ENCODE data around the gene GTPBP8. TPM values are rescaled to one million over a fixed set of nuclear protein-coding genes. Genes with fewer than 3 reads are reported as not detected.

Gene GTPBP8
- total RNA-seq, 2 donors from 2014 or later = 12.4 to 18.7 TPM

DNA sequence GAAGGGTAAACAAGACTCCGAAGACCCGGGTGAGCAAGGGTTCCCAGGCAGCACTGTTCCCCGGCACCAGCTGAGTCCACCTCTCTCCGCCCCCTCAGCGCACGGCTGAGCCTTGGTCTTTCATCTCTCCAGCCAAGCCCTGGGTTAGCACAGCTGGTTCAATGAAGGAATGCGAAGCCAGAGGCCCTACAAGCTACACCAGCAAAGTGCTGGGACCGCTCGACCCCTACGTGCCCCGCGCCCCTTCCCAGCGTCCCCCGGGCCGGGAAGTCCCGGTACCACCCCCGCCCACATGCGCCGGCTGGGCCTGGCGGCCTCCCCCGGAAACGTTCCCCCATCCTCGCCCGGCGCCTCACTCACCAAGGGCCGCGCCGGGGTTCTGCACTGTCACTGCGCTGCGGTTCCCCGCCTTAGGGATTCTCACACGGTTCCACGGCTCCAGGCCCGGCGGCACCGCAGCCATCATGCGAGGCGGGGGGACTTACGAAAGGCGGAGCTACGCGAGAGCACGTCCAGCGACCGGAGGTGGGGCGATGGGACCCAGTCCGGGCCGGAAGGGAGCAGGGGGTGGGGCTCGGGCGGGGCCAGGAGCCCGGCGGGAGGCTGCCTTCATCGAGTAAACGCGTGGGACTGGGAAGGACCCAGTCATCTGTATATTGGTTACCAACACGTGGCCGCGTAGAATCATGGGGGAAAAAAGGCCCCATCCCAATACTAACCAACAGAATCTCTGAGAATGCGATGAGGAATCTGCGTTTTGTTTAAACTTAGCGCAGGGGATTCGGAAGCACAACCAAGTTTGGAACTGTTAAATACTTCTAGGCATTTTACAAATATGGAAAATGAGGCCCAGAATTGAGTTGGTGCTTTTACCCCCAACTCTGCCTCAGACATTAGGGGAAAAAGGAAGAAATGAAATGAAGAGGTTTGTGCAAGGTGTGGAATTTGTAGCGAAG, 28.7 kb downstream of the GTPBP8 start:
- H3K36me3 ChIP-seq = no peaks in the 10 kb centered on the region
- 3% methylated on average over 51 of the region's 63 CpGs for WGBS
- TF ChIP-seq, protein P1, sequence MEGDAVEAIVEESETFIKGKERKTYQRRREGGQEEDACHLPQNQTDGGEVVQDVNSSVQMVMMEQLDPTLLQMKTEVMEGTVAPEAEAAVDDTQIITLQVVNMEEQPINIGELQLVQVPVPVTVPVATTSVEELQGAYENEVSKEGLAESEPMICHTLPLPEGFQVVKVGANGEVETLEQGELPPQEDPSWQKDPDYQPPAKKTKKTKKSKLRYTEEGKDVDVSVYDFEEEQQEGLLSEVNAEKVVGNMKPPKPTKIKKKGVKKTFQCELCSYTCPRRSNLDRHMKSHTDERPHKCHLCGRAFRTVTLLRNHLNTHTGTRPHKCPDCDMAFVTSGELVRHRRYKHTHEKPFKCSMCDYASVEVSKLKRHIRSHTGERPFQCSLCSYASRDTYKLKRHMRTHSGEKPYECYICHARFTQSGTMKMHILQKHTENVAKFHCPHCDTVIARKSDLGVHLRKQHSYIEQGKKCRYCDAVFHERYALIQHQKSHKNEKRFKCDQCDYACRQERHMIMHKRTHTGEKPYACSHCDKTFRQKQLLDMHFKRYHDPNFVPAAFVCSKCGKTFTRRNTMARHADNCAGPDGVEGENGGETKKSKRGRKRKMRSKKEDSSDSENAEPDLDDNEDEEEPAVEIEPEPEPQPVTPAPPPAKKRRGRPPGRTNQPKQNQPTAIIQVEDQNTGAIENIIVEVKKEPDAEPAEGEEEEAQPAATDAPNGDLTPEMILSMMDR (IDR thresholded peaks at IDR 0.05) = peak in 1 of 4 experiments; percentile 19
- TF ChIP-seq POLR2AphosphoS5 (IDR thresholded peaks at IDR 0.05) (peak; percentile 77), POLR2A (IDR thresholded peaks at IDR 0.05) (peak; percentile 62)
- no peaks in the 10 kb centered on the region for H3K4me1 ChIP-seq (replicated peaks)
- intact Hi-C loops (cut with DNase I) = no loop called here
- peak overlapping the region; percentile 89 to 92 for H3K27ac ChIP-seq
- no peaks in the 10 kb centered on the region for H3K27me3 ChIP-seq (replicated peaks; ENCODE audit: insufficient read depth)
- peak; percentile 87 for DNase-seq (ENCODE audit: low spot score)
- peak overlapping the region; percentile 62 to 83 for H3K4me3 ChIP-seq
- no peaks in the 10 kb centered on the region for H3K9me3 ChIP-seq

DNA sequence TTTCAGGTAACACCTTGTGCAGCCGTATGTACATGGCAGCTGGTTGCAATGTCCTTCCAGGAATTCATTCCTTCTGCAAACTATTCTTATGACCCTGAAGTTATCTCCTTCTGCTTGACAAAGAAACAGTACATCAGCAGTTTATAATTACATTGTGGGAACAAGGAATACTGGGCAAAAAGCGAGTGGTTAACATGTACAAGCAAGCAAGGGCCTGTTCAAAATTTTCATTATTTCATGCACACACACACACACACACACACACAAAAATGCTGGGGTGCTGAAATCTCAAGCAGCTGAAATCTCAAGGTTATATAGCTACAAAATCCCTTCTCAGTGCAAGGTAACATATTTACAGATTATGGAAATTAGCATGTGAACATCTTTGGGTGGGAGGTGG, 30.7 kb downstream of the GTPBP8 start:
- no peaks in the 10 kb centered on the region for H3K4me1 ChIP-seq (replicated peaks)
- intact Hi-C loops (cut with DNase I) = no loop called here
- no peaks in the 10 kb centered on the region for H3K27me3 ChIP-seq (replicated peaks; ENCODE audit: insufficient read depth)
- DNase-seq (ENCODE audit: low spot score) = no peak
- no peak overlapping the region for H3K27ac ChIP-seq
- no peaks in the 10 kb centered on the region for H3K9me3 ChIP-seq
- H3K36me3 ChIP-seq = no peaks in the 10 kb centered on the region
- no peak overlapping the region for H3K4me3 ChIP-seq
- WGBS = 48% methylated on average over 2 of the region's 2 CpGs
- TF ChIP-seq POLR2A (IDR thresholded peaks at IDR 0.05) (no peak), POLR2AphosphoS5 (IDR thresholded peaks at IDR 0.05) (no peak)
- TF ChIP-seq, protein P1 (IDR thresholded peaks at IDR 0.05) = no peak

DNA sequence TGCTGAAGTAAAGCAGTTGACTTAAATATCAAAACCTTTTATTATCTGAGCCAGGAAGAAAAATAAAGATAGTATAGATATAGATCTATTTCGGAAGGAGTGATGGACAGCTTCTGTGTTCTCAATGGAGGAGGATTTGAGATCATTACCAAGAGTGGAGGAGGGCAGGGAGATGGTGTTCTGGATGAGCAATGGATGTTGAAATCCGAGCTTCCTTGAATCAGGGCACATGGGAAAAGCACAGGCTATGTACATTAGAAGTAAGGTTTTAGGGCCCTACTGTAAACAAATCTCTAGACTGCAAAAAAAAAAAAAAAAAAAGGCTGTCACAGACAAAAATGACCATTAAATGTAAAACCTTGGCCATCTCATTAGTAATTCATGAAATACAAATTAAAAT, 43.2 kb downstream of the GTPBP8 start:
- no peaks in the 10 kb centered on the region for H3K36me3 ChIP-seq
- no peak for TF ChIP-seq POLR2AphosphoS5 (IDR thresholded peaks at IDR 0.05)
- TF ChIP-seq, protein P1 (IDR thresholded peaks at IDR 0.05) = no peak
- no peak for TF ChIP-seq POLR2A (IDR thresholded peaks at IDR 0.05)
- H3K9me3 ChIP-seq = no peaks in the 10 kb centered on the region
- no peaks in the 10 kb centered on the region for H3K27me3 ChIP-seq (replicated peaks; ENCODE audit: insufficient read depth)
- no peak overlapping the region for H3K27ac ChIP-seq
- 64% methylated on average over 2 of the region's 2 CpGs for WGBS
- DNase-seq (ENCODE audit: low spot score) = no peak
- intact Hi-C loops (cut with DNase I) = no loop called here
- no peaks in the 10 kb centered on the region for H3K4me1 ChIP-seq (replicated peaks)
- no peak overlapping the region for H3K4me3 ChIP-seq

DNA sequence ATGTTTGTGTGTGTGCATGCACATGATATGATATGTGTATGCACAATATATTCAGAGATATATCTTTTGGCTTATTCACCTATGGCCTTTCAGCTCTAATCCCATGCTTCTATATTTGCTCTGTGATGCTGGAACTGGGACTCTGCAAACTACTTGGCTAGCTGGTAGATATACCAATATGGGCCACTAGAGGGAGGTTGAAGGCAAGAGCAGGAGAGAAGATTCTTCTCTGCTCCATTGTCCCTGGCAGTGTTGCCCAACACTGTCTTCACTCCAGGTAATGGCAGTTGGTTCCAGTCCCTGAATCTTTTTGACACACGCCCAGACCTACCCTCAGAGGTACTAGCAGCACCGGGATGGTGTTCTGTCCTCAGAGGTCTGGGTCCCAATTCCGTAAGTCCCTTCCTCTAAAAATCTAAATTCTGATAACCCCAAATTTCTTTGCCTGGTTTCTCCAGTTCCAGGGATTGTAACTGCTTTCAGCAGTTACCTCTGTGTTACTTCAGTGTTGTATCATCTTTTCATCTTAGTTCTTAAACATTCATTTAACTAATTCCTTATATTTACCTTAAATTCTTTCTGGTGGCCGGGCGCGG, 44.7 kb downstream of the GTPBP8 start:
- WGBS = 64% methylated on average over 5 of the region's 6 CpGs
- Histone ChIP-seq H3K4me1 (replicated peaks) (no peaks in the 10 kb centered on the region), H3K27ac (no peak overlapping the region), H3K36me3 (no peaks in the 10 kb centered on the region), H3K27me3 (replicated peaks; ENCODE audit: insufficient read depth) (no peaks in the 10 kb centered on the region), H3K4me3 (no peak overlapping the region), H3K9me3 (no peaks in the 10 kb centered on the region)
- DNase-seq (ENCODE audit: low spot score) = peak; percentile 47
- intact Hi-C loops (cut with DNase I) = no loop called here
- TF ChIP-seq POLR2AphosphoS5 (IDR thresholded peaks at IDR 0.05) (no peak), POLR2A (IDR thresholded peaks at IDR 0.05) (no peak)
- TF ChIP-seq, protein P1 (IDR thresholded peaks at IDR 0.05) = peak in 3 of 4 experiments; percentile 40 to 61 (median 57)

Measured in prostate gland (tissue), 2 donors.